Liver (tissue), 9 donors: Measurements from ENCODE around the gene FADS2. TPM values are rescaled to one million over a fixed set of nuclear protein-coding genes. Genes with fewer than 3 reads are reported as not detected.

ENCODE experiments used
- DNase-seq: peaks from one replicate; pipeline ENCODE4 v3.0.0-alpha.2; 2017; ENCODE audit warnings: low spot score
- H3K27ac ChIP-seq, 2 donors: one replicate each; pipeline ENCODE4 v1.7.0; 2013; ENCODE audit warnings: inconsistent platforms in 2 of 2, low read length in 2 of 2, control low read depth in 1 of 2, low read depth in 1 of 2, mild to moderate bottlenecking in 1 of 2
- H3K27me3 ChIP-seq, 4 donors: one replicate each; pipeline versions ENCODE4 v1.6.1 to v1.7.0; 2013; ENCODE audit warnings: low read length in 3 of 4, inconsistent platforms in 1 of 4, mild to moderate bottlenecking in 1 of 4, moderate library complexity in 1 of 4; ENCODE audit not compliant: control insufficient read depth in 4 of 4, insufficient read depth in 4 of 4
- H3K36me3 ChIP-seq, 4 donors: one replicate each; pipeline versions ENCODE4 v1.6.1 to v1.7.0; 2013; ENCODE audit warnings: low read length in 3 of 4, mild to moderate bottlenecking in 3 of 4, low read depth in 1 of 4, moderate library complexity in 1 of 4; ENCODE audit not compliant: control insufficient read depth in 4 of 4, insufficient read depth in 3 of 4
- H3K4me1 ChIP-seq, 4 donors: one replicate each; pipeline versions ENCODE4 v1.6.1 to v1.7.0; 2013; ENCODE audit warnings: low read length in 3 of 4, mild to moderate bottlenecking in 3 of 4, moderate library complexity in 1 of 4; ENCODE audit not compliant: control insufficient read depth in 4 of 4, insufficient read depth in 4 of 4
- H3K4me3 ChIP-seq, 3 donors: one replicate each; pipeline versions ENCODE4 v1.6.1 to v1.7.0; 2013; ENCODE audit warnings: low read length in 3 of 3, control low read depth in 1 of 3, low read depth in 1 of 3, mild to moderate bottlenecking in 1 of 3
- H3K9ac ChIP-seq, 2 donors: one replicate each; pipeline ENCODE4 v1.7.0; 2013; ENCODE audit warnings: low read length in 2 of 2, mild to moderate bottlenecking in 2 of 2, moderate library complexity in 2 of 2, control low read depth in 1 of 2, low read depth in 1 of 2
- H3K9me3 ChIP-seq, 4 donors: one replicate each; pipeline versions ENCODE4 v1.6.1 to v1.7.0; 2013; ENCODE audit warnings: low read length in 3 of 4; ENCODE audit not compliant: control insufficient read depth in 4 of 4
- ATF3 ChIP-seq: IDR thresholded peaks from 2 replicates; pipeline ENCODE4 v1.6.1; 2016; ENCODE audit warnings: antibody characterized with exemption
- EGR1 ChIP-seq, 2 donors: IDR thresholded peaks; 2 replicates each; pipeline ENCODE4 v1.6.1; 2016 to 2018; ENCODE audit warnings: antibody characterized with exemption in 2 of 2, low read depth in 2 of 2
- FOXA1 ChIP-seq: IDR thresholded peaks from 2 replicates; pipeline ENCODE4 v1.6.1; 2016; ENCODE audit warnings: antibody characterized with exemption
- FOXA2 ChIP-seq: IDR thresholded peaks from 2 replicates; pipeline ENCODE4 v1.6.1; 2016; ENCODE audit warnings: antibody characterized with exemption
- GABPA ChIP-seq, 2 donors: IDR thresholded peaks in 1 of 2; conservative IDR thresholded peaks in 1 of 2; 2 replicates each; pipeline ENCODE4 v1.6.1; 2016; ENCODE audit warnings: antibody characterized with exemption in 2 of 2, mild to moderate bottlenecking in 1 of 2, moderate library complexity in 1 of 2
- HNF4A ChIP-seq, 2 donors: conservative IDR thresholded peaks; 2 replicates each; pipeline ENCODE4 v1.6.1; 2016; ENCODE audit warnings: antibody characterized with exemption in 2 of 2, mild to moderate bottlenecking in 2 of 2
- HNF4G ChIP-seq: IDR thresholded peaks from 2 replicates; pipeline ENCODE4 v1.6.1; 2016; ENCODE audit warnings: antibody characterized with exemption
- JUND ChIP-seq, 2 donors: IDR thresholded peaks; 2 replicates each; pipeline ENCODE4 v1.6.1; 2016; ENCODE audit warnings: antibody characterized with exemption in 2 of 2
- NR2F2 ChIP-seq: IDR thresholded peaks from 2 replicates; pipeline ENCODE4 v1.6.1; 2016; ENCODE audit warnings: antibody characterized with exemption
- RAD21 ChIP-seq, 2 donors: IDR thresholded peaks; 2 replicates each; pipeline ENCODE4 v1.6.1; 2016; ENCODE audit warnings: antibody characterized with exemption in 2 of 2, mild to moderate bottlenecking in 2 of 2
- REST ChIP-seq: IDR thresholded peaks from 2 replicates; pipeline ENCODE4 v1.6.1; 2016; ENCODE audit warnings: antibody characterized with exemption, mild to moderate bottlenecking
- RXRA ChIP-seq, 2 donors: IDR thresholded peaks; 2 replicates each; pipeline ENCODE4 v1.6.1; 2017 to 2018; ENCODE audit warnings: antibody characterized with exemption in 2 of 2, mild to moderate bottlenecking in 1 of 2
- SP1 ChIP-seq: IDR thresholded peaks from 2 replicates; pipeline ENCODE4 v1.6.1; 2018; ENCODE audit warnings: antibody characterized with exemption, mild to moderate bottlenecking
- TAF1 ChIP-seq: conservative IDR thresholded peaks from 2 replicates; pipeline ENCODE4 v1.6.1; 2016; ENCODE audit warnings: antibody characterized with exemption, mild to moderate bottlenecking
- YY1 ChIP-seq: IDR thresholded peaks from 2 replicates; pipeline ENCODE4 v1.6.1; 2016; ENCODE audit warnings: antibody characterized with exemption, mild to moderate bottlenecking
- ZBTB33 ChIP-seq: IDR thresholded peaks from 2 replicates; pipeline ENCODE4 v1.6.1; 2016; ENCODE audit warnings: antibody characterized with exemption
- WGBS: extraction: QIAGEN DNeasy Blood & Tissue Kit; methylation state at CpG from one replicate; pipeline ENCODE4 v1.1.7; 2013; 5-methylcytosine and 5-hydroxymethylcytosine counted together
- polyA plus RNA-seq, 2 donors: library from polyadenylated mRNA; stranded (reverse) in 1 of 2; unstranded in 1 of 2; fragments of 200-250 nt in 1 of 2; fragments of >200 nt in 1 of 2; fragmentation: Nextera tagmentation in 1 of 2; extraction: Ambion mirVana in 1 of 2; gene quantifications; one replicate each; pipeline versions ENCODE4 v1.2.1 to v1.2.3, GENCODE V29; 2013 to 2015
- total RNA-seq, 2 donors: library from RNA; depleted of rRNA; stranded (reverse); fragments of >200 nt; gene quantifications; one replicate each; pipeline ENCODE4 v1.2.3, GENCODE V29; 2014
- TF ChIP-seq, protein P1 (sequence below): fragments of 150-350 bp; IDR thresholded peaks from 2 replicates; pipeline ENCODE4 v1.5.1; 2017; ENCODE audit warnings: improper control_type of control experiment, low read depth, low read length; ENCODE audit not compliant: missing input control
- TF ChIP-seq, protein P2 (sequence below): IDR thresholded peaks from 2 replicates; pipeline ENCODE4 v1.6.1; 2016; ENCODE audit warnings: antibody characterized with exemption
- donor health status: healthy.
- donor health status: healthy.
- donor health status: healthy.
- donor health status: healthy.
- donor health status: healthy.

FADS2 gene
- total and polyA plus RNA-seq, 4 donors = 2.8 to 281 (median 84.9) TPM

DNA sequence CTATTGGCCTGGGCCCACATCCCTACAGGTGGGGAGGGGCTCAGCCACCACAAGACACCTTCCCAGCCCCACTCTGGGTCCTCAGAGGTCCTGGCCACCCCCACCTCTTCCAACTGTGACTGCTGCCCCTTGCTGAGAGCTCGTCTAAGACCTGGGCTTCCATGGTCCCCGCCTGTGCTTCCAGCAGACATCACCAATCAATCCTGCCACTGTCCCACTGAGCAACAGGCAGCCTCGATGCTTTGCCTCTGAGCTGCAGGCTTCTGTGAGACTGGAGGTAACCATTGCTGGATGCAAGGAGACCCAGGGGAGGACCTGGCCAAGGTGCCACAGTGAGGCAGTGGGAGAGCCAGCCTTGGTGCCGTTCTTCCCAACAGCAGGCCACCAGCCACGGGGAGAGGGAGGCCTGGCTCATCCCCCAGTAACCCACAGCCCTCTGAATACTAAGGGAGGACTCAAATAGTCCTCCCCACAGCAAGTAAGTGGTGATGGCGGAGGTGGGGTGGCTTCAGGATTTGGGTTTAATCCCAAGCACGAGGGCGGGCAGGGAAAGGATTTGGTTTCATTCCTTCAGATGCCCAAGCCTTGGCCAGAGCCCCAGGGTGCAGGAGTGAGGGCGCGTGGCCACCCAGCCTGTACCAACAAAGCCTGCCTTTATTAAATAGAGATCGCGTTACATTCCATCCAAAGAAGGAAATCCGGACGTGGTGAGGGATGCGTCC is 68.7 kb downstream of the FADS2 start:
- Histone ChIP-seq H3K4me1 (peaks cover 0 to 6% (median 2%) of the 10 kb centered on the region in 4 donors), H3K9me3 (no peaks in the 10 kb centered on the region), H3K4me3 (no peak overlapping the region), H3K9ac (no peak overlapping the region), H3K27ac (no peak overlapping the region), H3K27me3 (no peaks in the 10 kb centered on the region), H3K36me3 (no peaks in the 10 kb centered on the region)
- DNase-seq = no peak
- TF ChIP-seq ATF3 = no peak
- no peak for TF ChIP-seq JUND (IDR thresholded peaks at IDR 0.05)
- TF ChIP-seq EGR1 (IDR thresholded peaks at IDR 0.05; ENCODE audit: low read depth in 2 of 2) = no peak
- TF ChIP-seq HNF4G = no peak
- TF ChIP-seq SP1 = no peak
- TF ChIP-seq ZBTB33 = no peak
- no peak for TF ChIP-seq FOXA2
- TF ChIP-seq GABPA (IDR thresholded peaks at IDR 0.05 in 1 of 2, conservative IDR thresholded peaks at IDR 0.05 in 1 of 2) = no peak
- TF ChIP-seq FOXA1 = no peak
- TF ChIP-seq, protein P1, sequence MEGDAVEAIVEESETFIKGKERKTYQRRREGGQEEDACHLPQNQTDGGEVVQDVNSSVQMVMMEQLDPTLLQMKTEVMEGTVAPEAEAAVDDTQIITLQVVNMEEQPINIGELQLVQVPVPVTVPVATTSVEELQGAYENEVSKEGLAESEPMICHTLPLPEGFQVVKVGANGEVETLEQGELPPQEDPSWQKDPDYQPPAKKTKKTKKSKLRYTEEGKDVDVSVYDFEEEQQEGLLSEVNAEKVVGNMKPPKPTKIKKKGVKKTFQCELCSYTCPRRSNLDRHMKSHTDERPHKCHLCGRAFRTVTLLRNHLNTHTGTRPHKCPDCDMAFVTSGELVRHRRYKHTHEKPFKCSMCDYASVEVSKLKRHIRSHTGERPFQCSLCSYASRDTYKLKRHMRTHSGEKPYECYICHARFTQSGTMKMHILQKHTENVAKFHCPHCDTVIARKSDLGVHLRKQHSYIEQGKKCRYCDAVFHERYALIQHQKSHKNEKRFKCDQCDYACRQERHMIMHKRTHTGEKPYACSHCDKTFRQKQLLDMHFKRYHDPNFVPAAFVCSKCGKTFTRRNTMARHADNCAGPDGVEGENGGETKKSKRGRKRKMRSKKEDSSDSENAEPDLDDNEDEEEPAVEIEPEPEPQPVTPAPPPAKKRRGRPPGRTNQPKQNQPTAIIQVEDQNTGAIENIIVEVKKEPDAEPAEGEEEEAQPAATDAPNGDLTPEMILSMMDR = no peak
- no peak for TF ChIP-seq TAF1
- no peak for TF ChIP-seq NR2F2
- TF ChIP-seq HNF4A (conservative IDR thresholded peaks at IDR 0.05) = no peak
- no peak for TF ChIP-seq REST
- TF ChIP-seq YY1 = no peak
- no peak for TF ChIP-seq RAD21 (IDR thresholded peaks at IDR 0.05)
- TF ChIP-seq, protein P2, sequence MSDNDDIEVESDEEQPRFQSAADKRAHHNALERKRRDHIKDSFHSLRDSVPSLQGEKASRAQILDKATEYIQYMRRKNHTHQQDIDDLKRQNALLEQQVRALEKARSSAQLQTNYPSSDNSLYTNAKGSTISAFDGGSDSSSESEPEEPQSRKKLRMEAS = no peak
- no peak for TF ChIP-seq RXRA (IDR thresholded peaks at IDR 0.05)
- WGBS = 88% methylated on average over 15 of the region's 15 CpGs
